ENCODE measurements around the gene MAN2A1. TPM values are rescaled to one million over a fixed set of nuclear protein-coding genes. Genes with fewer than 3 reads are reported as not detected.
"Not testable (repeated sequence)": the region's sequence is repeated elsewhere in the genome, so short reads cannot be mapped to it uniquely, and the experiment has no call there.

MAN2A1 gene
- total RNA-seq, 1 donor from 2014 or later: 33.9 TPM

DNA sequence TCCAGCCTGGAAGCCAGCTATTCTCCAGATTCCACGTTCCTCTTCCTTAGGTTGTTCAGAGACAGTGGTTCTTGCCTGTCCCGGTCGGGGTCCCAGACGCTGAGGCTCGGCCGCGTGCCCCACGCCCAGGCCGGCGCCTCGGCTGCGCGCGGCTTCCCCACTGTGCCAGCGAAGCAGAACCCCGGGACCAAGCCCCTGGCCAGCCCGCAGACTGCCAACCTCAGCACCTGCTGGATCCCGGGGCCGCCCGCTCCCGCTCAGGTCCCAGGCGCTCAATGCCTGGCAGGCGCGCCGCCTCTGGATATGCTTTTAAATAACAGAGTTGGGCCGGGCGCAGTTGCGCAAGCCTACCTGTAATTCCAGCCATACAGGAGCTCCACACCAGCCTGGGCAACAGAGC, 195.5 kb downstream of the MAN2A1 start:
- Histone ChIP-seq H3K4me1 (no peaks in the 10 kb centered on the region), H3K27me3 (no peaks in the 10 kb centered on the region), H3K9me3 (no peaks in the 10 kb centered on the region), H3K27ac (no peak overlapping the region), H3K36me3 (no peaks in the 10 kb centered on the region), H3K4me3 (no peak overlapping the region)
- no peak for TF ChIP-seq POLR2AphosphoS5 (IDR thresholded peaks at IDR 0.05; ENCODE audit: insufficient read depth in 1 of 2, low read depth in 1 of 2)
- no peak for TF ChIP-seq POLR2A (IDR thresholded peaks at IDR 0.05)
- TF ChIP-seq, protein P1, sequence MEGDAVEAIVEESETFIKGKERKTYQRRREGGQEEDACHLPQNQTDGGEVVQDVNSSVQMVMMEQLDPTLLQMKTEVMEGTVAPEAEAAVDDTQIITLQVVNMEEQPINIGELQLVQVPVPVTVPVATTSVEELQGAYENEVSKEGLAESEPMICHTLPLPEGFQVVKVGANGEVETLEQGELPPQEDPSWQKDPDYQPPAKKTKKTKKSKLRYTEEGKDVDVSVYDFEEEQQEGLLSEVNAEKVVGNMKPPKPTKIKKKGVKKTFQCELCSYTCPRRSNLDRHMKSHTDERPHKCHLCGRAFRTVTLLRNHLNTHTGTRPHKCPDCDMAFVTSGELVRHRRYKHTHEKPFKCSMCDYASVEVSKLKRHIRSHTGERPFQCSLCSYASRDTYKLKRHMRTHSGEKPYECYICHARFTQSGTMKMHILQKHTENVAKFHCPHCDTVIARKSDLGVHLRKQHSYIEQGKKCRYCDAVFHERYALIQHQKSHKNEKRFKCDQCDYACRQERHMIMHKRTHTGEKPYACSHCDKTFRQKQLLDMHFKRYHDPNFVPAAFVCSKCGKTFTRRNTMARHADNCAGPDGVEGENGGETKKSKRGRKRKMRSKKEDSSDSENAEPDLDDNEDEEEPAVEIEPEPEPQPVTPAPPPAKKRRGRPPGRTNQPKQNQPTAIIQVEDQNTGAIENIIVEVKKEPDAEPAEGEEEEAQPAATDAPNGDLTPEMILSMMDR (IDR thresholded peaks at IDR 0.05): no peak
- intact Hi-C loops (cut with DNase I): no loop called here
- DNase-seq (ENCODE audit: extremely low spot score in 2 of 2): no peak

DNA sequence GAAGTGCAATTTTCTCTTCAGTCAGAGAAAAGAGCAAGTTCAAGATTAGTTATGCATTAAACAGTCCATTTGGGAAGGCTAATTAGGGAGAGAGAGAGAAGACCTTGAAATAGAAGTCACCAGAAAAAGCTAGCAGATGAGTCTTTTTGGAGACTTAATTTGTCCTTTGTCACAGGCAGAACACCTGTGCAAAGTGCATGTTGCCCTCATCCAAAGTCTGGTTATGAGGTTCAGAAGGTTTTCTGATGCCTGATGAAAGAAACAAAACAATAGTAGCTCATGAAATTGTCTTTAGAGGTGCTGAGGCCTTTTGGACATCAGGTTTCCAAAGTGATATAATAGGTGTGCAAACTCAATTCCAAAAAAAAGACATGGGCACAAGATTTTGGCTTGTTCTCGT, 199.3 kb downstream of the MAN2A1 start:
- intact Hi-C loops (cut with DNase I): no loop called here

DNA sequence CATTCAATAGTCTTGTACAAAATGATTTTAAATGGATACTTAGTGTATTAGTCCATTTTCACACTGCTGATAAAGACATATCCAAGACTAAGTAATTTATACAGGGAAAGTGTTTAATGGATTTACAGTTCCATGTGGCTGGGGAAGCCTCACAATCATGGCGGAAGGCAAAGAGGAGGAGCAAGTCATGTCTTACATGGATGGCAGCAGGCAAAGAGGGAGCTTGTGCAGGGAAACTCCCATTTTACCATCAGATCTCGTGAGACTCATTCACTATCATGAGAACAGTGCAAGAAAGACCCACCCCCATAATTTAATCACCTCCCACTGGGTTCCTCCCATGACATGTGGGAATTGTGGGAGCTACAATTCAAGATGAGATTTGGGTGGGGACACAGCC, 203.5 kb downstream of the MAN2A1 start:
- H3K4me1 ChIP-seq; intact Hi-C loops (cut with DNase I); H3K4me3 ChIP-seq; H3K36me3 ChIP-seq; H3K9me3 ChIP-seq; DNase-seq (ENCODE audit: extremely low spot score in 2 of 2); H3K27me3 ChIP-seq; H3K27ac ChIP-seq: not testable (repeated sequence)

More for the DNA sequence above, 199.3 kb downstream of the MAN2A1 start:
- H3K36me3 ChIP-seq: no peaks in the 10 kb centered on the region
- TF ChIP-seq, protein P1 (IDR thresholded peaks at IDR 0.05): no peak
- no peak for TF ChIP-seq POLR2AphosphoS5 (IDR thresholded peaks at IDR 0.05; ENCODE audit: insufficient read depth in 1 of 2, low read depth in 1 of 2)
- TF ChIP-seq POLR2A (IDR thresholded peaks at IDR 0.05): no peak
- DNase-seq (ENCODE audit: extremely low spot score in 2 of 2): no peak
- H3K27me3 ChIP-seq: no peaks in the 10 kb centered on the region
- H3K4me1 ChIP-seq: no peaks in the 10 kb centered on the region
- H3K9me3 ChIP-seq: no peaks in the 10 kb centered on the region
- H3K4me3 ChIP-seq: no peak overlapping the region
- no peak overlapping the region for H3K27ac ChIP-seq

DNA sequence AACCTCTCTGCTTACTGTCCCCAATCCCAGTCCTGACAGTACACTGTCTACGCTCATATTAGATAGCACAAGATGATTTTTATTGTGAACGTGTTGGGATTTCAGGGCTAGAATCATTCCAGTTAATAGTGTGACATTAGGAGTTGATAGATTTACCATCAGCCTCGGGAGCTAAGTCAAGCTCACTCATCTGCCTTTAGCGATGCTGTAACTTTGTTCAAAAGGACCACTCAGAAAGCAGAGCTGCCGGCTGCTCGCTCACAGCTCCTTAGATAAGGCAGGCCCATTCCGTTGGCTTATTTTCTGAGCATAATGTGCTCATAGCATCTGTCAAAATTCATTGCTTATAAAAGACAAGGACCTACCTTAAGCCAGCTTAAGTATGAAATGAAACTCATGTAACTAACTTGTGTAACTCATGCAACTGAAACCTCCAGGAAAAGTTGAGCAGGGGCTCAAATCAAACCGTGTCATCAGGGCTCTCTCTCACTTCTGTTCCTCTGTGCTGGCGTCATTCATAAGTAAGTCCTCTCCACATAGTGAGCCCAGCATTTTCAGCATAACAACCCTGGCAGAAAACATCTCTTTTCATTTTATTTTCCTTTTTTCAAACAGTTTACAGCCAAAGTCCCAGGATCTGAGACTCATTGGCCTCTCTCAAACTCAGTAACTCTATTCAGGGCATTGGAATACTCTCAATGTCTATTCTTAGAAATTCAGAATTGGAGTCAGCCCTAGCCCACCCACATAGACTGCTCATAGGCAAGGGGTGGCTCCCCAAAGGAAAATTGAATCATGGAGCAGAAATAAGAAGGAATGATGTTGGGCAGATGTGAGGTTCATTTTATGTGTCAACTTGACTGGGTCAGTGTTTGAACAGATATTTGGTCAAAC, 208.8 kb downstream of the MAN2A1 start:
- intact Hi-C loops (cut with DNase I): no loop called here
- peaks cover 5% of the 10 kb centered on the region for H3K4me1 ChIP-seq
- no peaks in the 10 kb centered on the region for H3K27me3 ChIP-seq
- H3K9me3 ChIP-seq: no peaks in the 10 kb centered on the region
- TF ChIP-seq, protein P1 (IDR thresholded peaks at IDR 0.05): no peak
- TF ChIP-seq POLR2A (IDR thresholded peaks at IDR 0.05): no peak
- TF ChIP-seq POLR2AphosphoS5 (IDR thresholded peaks at IDR 0.05; ENCODE audit: insufficient read depth in 1 of 2, low read depth in 1 of 2): no peak
- H3K4me3 ChIP-seq: no peak overlapping the region
- H3K27ac ChIP-seq: no peak overlapping the region
- no peaks in the 10 kb centered on the region for H3K36me3 ChIP-seq
- DNase-seq (ENCODE audit: extremely low spot score in 2 of 2): no peak

DNA sequence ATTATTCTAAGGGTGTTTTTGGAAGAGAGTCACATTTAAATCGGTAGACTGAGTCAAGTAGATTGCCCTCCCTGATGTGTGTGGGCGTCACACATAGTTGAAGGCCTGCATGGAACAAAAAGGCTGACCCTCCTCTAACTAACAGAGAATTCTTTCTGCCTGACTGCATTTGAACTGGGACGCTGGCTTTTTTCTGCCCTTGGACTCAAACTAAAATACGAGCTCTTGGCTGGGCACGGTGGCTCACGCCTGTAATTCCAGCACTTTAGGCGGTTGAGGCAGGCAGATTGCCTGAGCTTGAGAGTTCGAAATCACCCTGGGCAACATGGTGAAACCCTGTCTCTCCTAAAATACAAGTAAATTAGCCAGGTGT, 209.4 kb downstream of the MAN2A1 start:
- intact Hi-C loops (cut with DNase I): no loop called here
- Histone ChIP-seq H3K27me3 (no peaks in the 10 kb centered on the region), H3K27ac (no peak overlapping the region), H3K4me3 (no peak overlapping the region), H3K9me3 (no peaks in the 10 kb centered on the region), H3K36me3 (no peaks in the 10 kb centered on the region), H3K4me1 (peaks cover 5% of the 10 kb centered on the region)
- no peak for DNase-seq (ENCODE audit: extremely low spot score in 2 of 2)
- TF ChIP-seq, protein P1 (IDR thresholded peaks at IDR 0.05): no peak
- TF ChIP-seq POLR2AphosphoS5 (IDR thresholded peaks at IDR 0.05; ENCODE audit: insufficient read depth in 1 of 2, low read depth in 1 of 2) (no peak), POLR2A (IDR thresholded peaks at IDR 0.05) (no peak)
